ENCODE results near the gene SLC6A15.

Gene SLC6A15

GRCh38 chr12:84874825-84875139 lies 37.8 kb downstream of the SLC6A15 start:
- no peak for DNase-seq (ENCODE audit: low spot score)

GRCh38 chr12:84874125-84874824 lies 38.3 kb downstream of the SLC6A15 start:
- DNase-seq (ENCODE audit: low spot score) = peak; percentile 46

GRCh38 chr12:84862186-84862585 lies 50.4 kb downstream of the SLC6A15 start:
- peak; percentile 4 for DNase-seq (ENCODE audit: low spot score)

GRCh38 chr12:84860718-84861117 lies 51.9 kb downstream of the SLC6A15 start:
- DNase-seq (ENCODE audit: low spot score) = no peak

DNA sequence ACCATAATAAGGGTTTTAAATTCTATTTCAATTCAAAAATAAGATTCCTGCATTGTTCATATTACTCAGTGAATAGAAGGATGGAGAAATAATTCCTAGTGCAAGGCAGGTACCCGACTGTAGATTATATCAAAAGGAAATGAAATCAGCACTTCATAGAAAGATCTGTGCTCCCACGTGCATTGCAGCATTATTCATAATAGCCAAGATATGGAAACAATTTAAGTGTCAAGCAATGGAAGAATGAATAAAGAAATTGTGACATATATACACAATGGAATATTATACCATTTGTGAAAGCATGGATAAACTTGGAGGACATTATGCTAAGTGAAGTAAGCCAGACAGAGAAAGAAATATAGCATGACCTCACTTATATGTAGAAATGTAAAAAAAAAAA lies 53.8 kb downstream of the SLC6A15 start:
- no peak for DNase-seq (ENCODE audit: low spot score)

- DNase-seq (ENCODE audit: low spot score) = no peak
Observed at GRCh38 chr12:84857525-84858208, 54.9 kb downstream of the SLC6A15 start.

DNA sequence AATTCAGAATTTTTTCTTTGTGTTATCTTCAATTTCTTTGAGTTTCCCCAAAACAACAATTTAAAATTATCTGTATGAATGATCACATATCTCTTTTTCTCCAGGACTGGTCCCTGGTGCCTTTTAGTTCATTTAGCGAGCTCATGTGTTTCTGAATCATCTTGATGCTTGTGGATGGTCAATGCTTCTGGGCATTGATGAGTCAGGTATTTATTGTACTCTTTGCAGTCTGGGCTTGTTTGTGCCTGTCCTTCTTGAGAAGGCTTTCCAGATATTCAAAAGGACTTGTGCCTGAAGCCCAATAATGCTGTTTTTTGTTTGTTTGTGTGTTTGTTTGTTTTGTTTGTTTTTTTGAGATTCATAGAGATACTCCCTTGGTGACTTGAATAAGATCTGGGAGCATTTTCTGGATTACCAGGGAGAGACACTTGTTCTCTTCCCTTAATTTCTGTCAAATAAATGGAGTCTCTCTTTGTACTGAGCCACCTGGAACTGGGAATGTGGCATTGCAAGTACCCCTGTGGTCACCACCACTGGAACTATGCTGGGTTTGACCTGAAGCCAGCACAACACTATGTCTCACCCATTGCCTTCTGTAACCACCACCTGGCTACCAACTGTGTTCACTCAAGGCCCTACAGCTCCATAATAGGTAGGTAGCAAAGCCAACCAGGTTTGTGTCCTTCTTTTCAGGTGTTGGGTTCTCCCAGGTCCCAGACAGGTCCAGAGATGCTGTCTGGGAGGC lies 56.3 kb downstream of the SLC6A15 start:
- no peak for DNase-seq (ENCODE audit: low spot score)

- no peak for DNase-seq (ENCODE audit: low spot score)
Observed at GRCh38 chr12:84843593-84844144, 68.9 kb downstream of the SLC6A15 start.

- peak; percentile 52 for DNase-seq (ENCODE audit: low spot score)
Observed at GRCh38 chr12:84842406-84843013, 70.1 kb downstream of the SLC6A15 start.

- no peak for DNase-seq (ENCODE audit: low spot score)
Observed at GRCh38 chr12:84841591-84841990, 71.0 kb downstream of the SLC6A15 start.

DNA sequence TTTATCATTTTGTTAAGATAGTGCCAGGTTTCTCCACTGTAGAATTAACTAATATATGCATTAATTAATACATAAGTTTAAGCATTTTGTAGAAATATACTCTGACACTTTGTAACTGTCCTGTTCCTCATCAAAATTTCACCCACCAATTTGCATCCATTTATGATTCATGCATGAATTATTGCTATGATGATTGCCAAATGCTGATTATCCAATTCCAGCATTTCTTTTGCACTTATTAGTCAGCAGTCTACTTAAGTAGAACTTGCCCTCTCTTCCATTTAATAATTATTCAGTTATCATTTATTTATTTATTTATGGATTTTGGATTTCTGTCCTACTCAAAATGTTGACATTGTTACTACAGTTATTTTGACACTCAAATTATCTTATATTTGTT lies 72.2 kb downstream of the SLC6A15 start:
- DNase-seq (ENCODE audit: low spot score) = no peak

DNA sequence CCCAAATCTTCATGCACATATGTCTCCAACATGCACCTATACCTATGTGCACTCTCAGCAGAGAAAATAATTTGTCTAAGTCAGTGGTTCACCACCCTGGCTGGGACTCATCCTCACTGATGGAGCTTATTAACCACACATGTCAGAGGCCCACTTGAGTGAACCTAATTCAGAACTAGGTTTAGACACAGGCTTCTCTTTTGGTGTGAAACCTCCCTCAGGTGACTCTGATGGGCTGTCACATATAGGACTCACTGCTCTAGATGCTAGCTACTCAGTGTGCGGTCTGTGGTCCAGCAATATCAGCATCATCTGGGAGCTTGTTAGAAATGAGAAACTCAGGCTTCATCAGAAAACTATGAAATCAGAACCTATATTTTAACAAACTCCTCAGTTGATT lies 85.7 kb downstream of the SLC6A15 start:
- DNase-seq (ENCODE audit: low spot score) = no peak

- DNase-seq (ENCODE audit: low spot score) = no peak
Observed at GRCh38 chr12:84825149-84825548, 87.5 kb downstream of the SLC6A15 start.

- peak; percentile 20 for DNase-seq (ENCODE audit: low spot score)
Observed at GRCh38 chr12:84822525-84822924, 90.1 kb downstream of the SLC6A15 start.

GRCh38 chr12:84816916-84817695 lies 95.5 kb downstream of the SLC6A15 start:
- no peak for DNase-seq (ENCODE audit: low spot score)

GRCh38 chr12:84814664-84815245 lies 97.8 kb downstream of the SLC6A15 start:
- peak; percentile 34 for DNase-seq (ENCODE audit: low spot score)

- DNase-seq (ENCODE audit: low spot score) = no peak
Observed at GRCh38 chr12:84813780-84814663, 98.6 kb downstream of the SLC6A15 start.

GRCh38 chr12:84811291-84811690 lies 101.3 kb downstream of the SLC6A15 start:
- no peak for DNase-seq (ENCODE audit: low spot score)

GRCh38 chr12:84810611-84811010 lies 102.0 kb downstream of the SLC6A15 start:
- DNase-seq (ENCODE audit: low spot score) = no peak

Measured in AG08395 (cell line).